Caki2 (cell line): ENCODE results near the gene HSPA13. TPM values are rescaled to one million over a fixed set of nuclear protein-coding genes. Genes with fewer than 3 reads are reported as not detected.

Experiments used
- DNase-seq: peaks from one replicate; pipeline ENCODE4 v3.0.0-alpha.2; 2015; ENCODE audit warnings: low read depth
- in situ Hi-C: cut with HindIII; loops from 2 replicates; pipeline ENCODE4 v1.10.0; 2016; ENCODE audit warnings: low sequenced_read_pairs, low pct_unique_long_range_greater_than_20kb, mixed read lengths
- total RNA-seq: library from RNA; depleted of rRNA; stranded (reverse); fragments of >200 nt; shearing (Covaris generic); gene quantifications from 2 replicates; pipeline ENCODE4 v1.2.3, GENCODE V29; 2014; ENCODE audit warnings: low replicate concordance; rRNA removed

HSPA13 gene, protein sequence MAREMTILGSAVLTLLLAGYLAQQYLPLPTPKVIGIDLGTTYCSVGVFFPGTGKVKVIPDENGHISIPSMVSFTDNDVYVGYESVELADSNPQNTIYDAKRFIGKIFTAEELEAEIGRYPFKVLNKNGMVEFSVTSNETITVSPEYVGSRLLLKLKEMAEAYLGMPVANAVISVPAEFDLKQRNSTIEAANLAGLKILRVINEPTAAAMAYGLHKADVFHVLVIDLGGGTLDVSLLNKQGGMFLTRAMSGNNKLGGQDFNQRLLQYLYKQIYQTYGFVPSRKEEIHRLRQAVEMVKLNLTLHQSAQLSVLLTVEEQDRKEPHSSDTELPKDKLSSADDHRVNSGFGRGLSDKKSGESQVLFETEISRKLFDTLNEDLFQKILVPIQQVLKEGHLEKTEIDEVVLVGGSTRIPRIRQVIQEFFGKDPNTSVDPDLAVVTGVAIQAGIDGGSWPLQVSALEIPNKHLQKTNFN
- total RNA-seq: 19.5 and 22.7 TPM in 2 replicates

DNA sequence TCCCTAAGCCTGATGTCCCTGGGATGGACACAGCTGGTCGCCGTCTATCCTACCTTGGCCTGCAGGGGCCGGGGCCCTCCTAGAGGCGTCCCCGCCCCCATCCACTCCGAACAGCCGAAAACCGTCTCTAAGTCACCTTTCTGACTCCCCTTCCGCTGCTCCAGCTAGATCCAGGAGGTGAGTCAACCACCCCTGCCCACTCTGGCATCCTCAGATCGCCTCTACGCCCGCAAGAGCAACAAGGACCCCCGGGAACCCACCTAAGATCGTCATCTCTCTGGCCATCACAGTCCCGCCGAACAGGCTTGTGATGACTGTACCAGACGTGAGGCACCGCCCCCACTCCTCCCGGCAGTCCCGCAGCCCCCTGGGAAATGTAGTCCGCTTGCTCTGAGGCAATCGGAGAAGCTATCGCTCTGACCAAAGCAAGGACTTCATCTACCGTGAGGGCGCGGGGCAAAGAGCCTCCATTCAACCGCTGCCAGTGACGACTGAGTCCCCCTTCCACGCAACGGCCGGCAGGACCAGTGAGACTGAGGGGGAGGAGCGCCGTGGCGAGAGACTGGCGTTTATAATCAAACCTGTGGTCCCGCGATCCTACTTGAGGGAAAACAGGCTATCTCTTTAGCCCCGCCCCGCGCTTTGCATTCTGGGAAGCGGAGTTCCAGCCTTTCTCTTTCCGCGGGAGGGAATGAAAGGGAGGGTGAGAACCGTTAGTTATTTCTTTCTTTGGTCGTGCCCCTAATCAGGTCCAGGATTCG lies at the start of gene HSPA13:
Gene HSPA13, minus strand, starts transcription at position 312 of the 761 bp plus-strand sequence. Its CDS starts 27 bp downstream, at position 285.
- DNase-seq: peak; percentile 100
- in situ Hi-C loops: no loop called here

GRCh38 chr21:14418920-14419319 lies 36.0 kb upstream of the HSPA13 start:
- no peak for DNase-seq

GRCh38 chr21:14414932-14415508 lies 32.1 kb upstream of the HSPA13 start:
- DNase-seq: no peak
- in situ Hi-C loops: no loop called here

More at GRCh38 chr21:14418920-14419319, 36.0 kb upstream of the HSPA13 start:
- in situ Hi-C loops: no loop called here

DNA sequence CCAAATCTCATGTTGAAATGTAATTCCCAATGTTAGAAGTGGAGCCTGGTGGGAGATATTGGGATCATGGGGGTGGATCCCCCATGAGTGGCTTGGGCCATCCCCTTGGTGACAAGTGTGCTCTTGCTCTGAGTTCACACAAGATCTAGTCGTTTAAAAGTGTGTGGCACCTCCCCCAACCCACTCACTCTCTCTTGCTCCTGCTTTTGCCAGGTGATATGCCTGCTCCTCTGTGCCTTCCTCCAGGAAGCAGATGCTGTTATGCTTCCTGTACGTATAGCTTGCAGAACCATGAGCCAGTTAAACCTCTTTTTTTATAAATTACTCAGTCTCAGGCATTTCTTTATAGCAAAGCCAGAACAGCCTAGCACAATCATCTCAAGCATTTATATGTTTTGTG lies 23.0 kb upstream of the HSPA13 start:
- in situ Hi-C loops: no loop called here
- no peak for DNase-seq

DNA sequence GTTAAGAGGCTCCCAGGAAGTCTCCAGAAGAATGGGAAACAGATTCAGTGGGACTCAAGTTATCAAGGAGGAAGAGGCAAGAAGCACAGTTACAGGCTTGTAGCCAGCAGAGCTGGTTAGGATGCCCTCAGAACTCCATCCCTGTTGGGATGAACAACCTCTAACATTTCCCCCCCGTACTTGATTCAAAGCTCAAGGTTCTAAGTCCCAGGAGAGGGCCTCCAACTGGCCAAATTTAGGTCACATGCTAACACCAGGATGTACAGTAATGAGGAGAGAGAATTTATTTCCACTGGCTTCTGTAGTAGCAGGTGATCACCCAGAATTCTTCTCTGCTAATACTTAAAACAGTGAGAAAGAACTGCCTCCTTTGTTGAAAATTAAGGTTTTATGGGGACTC lies 22.3 kb upstream of the HSPA13 start:
- DNase-seq: no peak
- in situ Hi-C loops: no loop called here

- peak; percentile 21 for DNase-seq
- in situ Hi-C loops: no loop called here
Measured at GRCh38 chr21:14403681-14404318, 20.9 kb upstream of the HSPA13 start.

DNA sequence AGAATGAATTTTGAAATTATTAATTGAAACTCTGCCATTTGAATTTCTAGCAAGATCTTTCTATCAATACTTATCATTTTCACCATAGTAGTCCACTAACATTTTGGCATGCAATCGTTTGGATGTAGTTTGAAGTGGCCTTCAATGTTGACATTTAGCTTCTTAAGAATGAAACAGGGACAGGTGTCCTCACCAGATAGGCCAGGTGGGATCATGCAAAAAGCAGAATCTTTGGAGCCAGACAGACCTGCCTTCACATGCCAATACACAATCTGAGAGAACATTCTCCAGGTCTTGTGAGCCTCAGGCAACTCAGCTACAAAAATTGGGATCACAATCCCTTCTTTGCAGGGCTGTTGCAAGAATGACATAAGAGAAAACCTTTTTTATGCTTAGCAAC lies 18.3 kb upstream of the HSPA13 start:
- no peak for DNase-seq
- in situ Hi-C loops: no loop called here

DNA sequence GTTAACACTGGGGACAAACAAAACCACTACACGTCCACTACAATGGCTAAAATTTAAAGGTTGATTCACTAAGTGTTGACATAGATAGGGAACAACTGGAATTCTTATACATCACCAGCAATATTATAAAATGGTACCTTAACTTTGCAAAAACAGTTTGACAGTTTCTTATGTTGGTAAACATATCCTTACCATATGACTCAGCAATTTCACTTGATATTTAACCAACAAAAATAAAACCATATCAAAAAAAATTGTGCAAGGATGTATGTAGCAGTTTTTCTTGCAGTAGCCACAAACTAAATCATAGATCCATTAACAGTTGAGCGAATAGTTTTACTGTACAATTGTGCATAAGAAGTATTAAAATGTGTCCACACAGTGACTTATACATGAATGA lies 5.3 kb upstream of the HSPA13 start:
- no peak for DNase-seq
- in situ Hi-C loops: no loop called here

GRCh38 chr21:14384453-14384852 lies 1.5 kb upstream of the HSPA13 start:
- in situ Hi-C loops: no loop called here

GRCh38 chr21:14383596-14384180 lies 742 bp upstream of the HSPA13 start:
- in situ Hi-C loops: no loop called here
- DNase-seq: no peak

More at GRCh38 chr21:14384453-14384852, 1.5 kb upstream of the HSPA13 start:
- DNase-seq: no peak

GRCh38 chr21:14382486-14382834 lies 486 bp downstream of the HSPA13 start:
- in situ Hi-C loops: no loop called here
- no peak for DNase-seq

DNA sequence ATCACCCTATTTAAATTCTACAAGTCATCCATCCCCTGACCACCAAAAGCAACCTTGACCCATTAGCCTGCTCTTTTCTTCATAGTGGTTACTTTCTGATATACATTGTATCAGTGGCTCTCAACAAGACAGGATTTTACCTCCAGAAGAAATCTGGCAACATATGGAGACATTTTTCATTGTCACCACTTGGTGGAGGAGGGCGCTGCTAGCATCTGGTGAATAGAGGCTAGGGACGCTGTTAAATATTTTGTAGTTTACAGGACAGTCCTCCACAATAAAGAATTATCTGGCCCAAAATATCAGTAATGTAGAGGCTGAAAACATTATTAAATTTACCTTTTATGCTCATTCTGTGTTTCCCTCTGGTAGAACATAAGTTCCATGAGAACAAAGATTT lies 6.1 kb downstream of the HSPA13 start:
- in situ Hi-C loops: no loop called here
- no peak for DNase-seq

GRCh38 chr21:14366998-14367397 lies 15.9 kb downstream of the HSPA13 start:
- DNase-seq: no peak
- in situ Hi-C loops: no loop called here

DNA sequence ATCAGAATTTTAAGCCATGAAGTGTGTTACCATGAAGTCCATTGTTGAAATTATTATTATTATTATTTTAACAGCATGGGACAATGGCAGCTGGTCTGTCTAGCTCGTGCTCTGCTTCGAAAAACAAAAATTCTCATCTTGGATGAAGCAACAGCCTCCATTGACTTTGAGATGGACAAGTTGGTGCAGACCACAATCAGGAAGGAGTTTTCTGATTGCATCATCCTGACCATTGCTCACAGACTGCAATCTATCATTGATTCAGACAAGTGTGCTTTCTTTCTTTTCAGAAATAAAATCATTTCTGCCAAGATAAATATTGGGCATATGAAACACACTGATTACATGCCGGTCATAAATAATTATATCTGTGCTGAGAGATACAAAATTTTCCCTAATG lies 21.0 kb downstream of the HSPA13 start:
- in situ Hi-C loops: no loop called here
- no peak for DNase-seq

DNA sequence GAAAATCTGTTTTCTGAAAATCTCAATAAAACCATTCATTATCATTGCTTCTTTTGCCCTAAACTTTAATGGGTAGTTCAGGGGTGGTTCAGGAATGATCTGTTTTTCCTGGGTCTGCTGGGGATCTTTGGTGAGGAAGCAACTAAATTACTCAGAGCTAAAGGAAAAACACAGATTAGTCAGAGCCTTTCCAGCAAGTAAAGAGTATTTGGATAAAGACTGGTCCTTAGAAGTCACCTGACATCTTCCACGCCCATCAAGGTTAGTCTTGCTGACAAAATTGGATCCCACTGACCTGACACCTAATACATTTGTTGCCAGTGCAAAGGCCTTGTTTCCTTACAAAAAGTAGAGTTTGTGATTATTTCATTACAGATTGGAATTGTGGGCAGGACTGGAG lies 24.2 kb downstream of the HSPA13 start:
- DNase-seq: no peak
- in situ Hi-C loops: no loop called here

GRCh38 chr21:14356746-14357145 lies 26.2 kb downstream of the HSPA13 start:
- in situ Hi-C loops: no loop called here
- DNase-seq: no peak

DNA sequence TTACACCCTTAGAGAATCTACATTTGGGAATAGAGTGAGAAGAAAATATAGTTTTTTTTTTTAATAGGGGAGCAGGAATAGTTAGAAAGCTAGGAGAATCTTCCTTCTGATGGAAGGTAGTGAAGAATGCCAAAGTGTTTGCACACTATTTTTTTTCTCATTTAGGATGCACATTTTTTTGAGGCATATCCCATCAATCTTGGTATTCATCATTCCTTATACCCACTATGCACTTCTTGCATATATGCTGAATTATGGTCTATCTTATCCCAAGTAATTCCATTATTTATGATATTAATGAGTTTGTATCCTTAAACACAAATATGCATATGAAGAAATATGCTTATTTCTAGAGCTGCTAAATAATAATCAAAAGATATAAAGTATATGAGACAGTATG lies 28.4 kb downstream of the HSPA13 start:
- DNase-seq: no peak
- in situ Hi-C loops: no loop called here

DNA sequence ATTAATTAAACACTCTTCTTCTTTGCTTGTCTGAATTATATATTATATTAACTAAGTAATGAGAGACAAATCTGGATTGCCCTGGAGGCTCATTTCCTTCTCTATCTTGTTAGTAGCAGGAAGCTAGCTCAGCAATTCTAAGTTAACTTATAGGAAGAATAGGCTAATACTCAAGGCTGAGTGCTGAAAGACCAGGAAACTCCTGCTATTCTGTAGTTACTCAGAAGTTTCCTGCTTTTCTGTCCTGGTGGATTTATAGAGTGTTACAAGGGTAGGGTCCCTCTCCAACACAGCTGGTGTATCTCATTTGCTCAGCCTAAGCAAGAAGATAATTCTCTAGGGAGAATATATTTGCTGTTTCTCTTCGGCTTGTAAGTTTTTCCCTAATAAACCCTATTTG lies 29.2 kb downstream of the HSPA13 start:
- in situ Hi-C loops: no loop called here

More for the DNA sequence above, 29.2 kb downstream of the HSPA13 start:
- no peak for DNase-seq
